Measurements from ENCODE around the gene GNG7.
A peak's percentile ranks its signal among the peaks of the same experiment; 100 is the strongest.
"Not testable (repeated sequence)": the region's sequence is repeated elsewhere in the genome, so short reads cannot be mapped to it uniquely, and the experiment has no call there.

Gene GNG7

DNA sequence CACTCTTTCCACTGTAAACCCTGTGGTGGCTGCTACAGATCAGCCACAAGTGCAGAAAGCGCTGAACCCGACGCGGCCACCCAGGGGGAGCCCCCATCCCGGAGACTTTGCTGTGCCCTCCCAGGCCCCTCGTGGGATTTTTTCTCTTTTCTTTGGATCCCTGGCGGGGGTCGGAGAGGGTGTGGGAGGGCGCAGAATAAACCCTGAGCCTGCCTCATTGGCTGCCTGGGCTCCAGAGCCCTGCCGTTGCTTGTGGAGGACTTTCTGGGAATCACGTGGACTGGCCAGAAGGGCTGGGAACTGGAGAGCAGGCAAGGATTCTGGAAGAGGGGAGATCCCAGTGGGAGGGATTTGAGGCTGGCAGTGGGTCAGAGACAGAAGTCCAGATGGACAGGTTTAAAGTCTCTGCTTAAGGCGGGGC is 201.6 kb downstream of the GNG7 start:
- H3K4me3 Mint-ChIP-seq: no peak overlapping the region
- no peak overlapping the region for H3K27ac Mint-ChIP-seq
- H3K9me3 Mint-ChIP-seq: no peaks in the 10 kb centered on the region

DNA sequence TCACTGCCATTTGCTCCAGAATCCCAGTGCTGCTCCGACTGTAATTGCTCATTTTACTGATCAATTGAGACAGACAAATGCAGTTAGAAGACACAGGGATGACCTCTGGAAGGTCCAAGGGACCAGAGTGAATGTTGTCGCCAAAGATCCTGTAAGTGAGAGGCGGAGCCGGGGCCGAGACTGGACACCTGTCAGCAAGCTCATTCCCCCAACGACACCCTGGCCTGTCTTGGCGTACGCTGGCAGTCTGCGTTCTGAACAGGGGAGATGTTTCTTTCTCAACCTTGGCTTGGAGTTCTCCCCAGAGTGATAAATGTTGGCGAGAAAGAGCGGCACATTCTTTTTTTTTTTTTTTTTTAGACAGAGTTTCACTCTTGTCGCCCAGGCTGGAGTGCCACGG is 202.3 kb downstream of the GNG7 start:
- ATAC-seq (replicated peaks): no peak
- no peak for DNase-seq
- H3K27me3 Mint-ChIP-seq: no peaks in the 10 kb centered on the region
- H3K4me1 Mint-ChIP-seq (ENCODE audit: low read depth in 2 of 2): peaks cover 18 to 24% of the 10 kb centered on the region in 2 donors
- peaks cover 12% of the 10 kb centered on the region for H3K36me3 Mint-ChIP-seq (ENCODE audit: insufficient read depth)
- no peaks in the 10 kb centered on the region for H3K9me3 Mint-ChIP-seq
- H3K4me3 Mint-ChIP-seq: no peak overlapping the region
- H3K27ac Mint-ChIP-seq: no peak overlapping the region

More for the DNA sequence above, 201.6 kb downstream of the GNG7 start:
- DNase-seq: no peak
- H3K27me3 Mint-ChIP-seq: no peaks in the 10 kb centered on the region
- ATAC-seq (replicated peaks): no peak
- H3K4me1 Mint-ChIP-seq (ENCODE audit: low read depth in 2 of 2): peaks cover 17 to 21% of the 10 kb centered on the region in 2 donors
- peaks cover 12% of the 10 kb centered on the region for H3K36me3 Mint-ChIP-seq (ENCODE audit: insufficient read depth)

GRCh38 chr19:2497186-2497585 is 205.3 kb downstream of the GNG7 start:
- Mint-ChIP-seq H3K4me1 (ENCODE audit: low read depth in 2 of 2) (peaks cover 9 to 14% of the 10 kb centered on the region in 2 donors), H3K9me3 (no peaks in the 10 kb centered on the region), H3K27ac (no peak overlapping the region), H3K4me3 (no peak overlapping the region), H3K36me3 (ENCODE audit: insufficient read depth) (no peaks in the 10 kb centered on the region), H3K27me3 (peaks cover 6 to 22% of the 10 kb centered on the region in 2 donors)
- no peak for DNase-seq
- ATAC-seq (replicated peaks): no peak

- no peaks in the 10 kb centered on the region for H3K36me3 Mint-ChIP-seq (ENCODE audit: insufficient read depth)
- no peaks in the 10 kb centered on the region for H3K9me3 Mint-ChIP-seq
- no peak for DNase-seq
- peaks cover 9 to 14% of the 10 kb centered on the region in 2 donors for H3K4me1 Mint-ChIP-seq (ENCODE audit: low read depth in 2 of 2)
- H3K4me3 Mint-ChIP-seq: peak overlapping the region; percentile 70 to 73
- peaks cover 11 to 36% of the 10 kb centered on the region in 2 donors for H3K27me3 Mint-ChIP-seq
- H3K27ac Mint-ChIP-seq: peak overlapping the region in 1 of 2 donors; percentile 57
- ATAC-seq (replicated peaks): no peak
Observed at GRCh38 chr19:2495651-2496316, 206.7 kb downstream of the GNG7 start.

- Mint-ChIP-seq H3K36me3 (ENCODE audit: insufficient read depth) (no peaks in the 10 kb centered on the region), H3K27me3 (peaks cover 14 to 42% of the 10 kb centered on the region in 2 donors)
- peak; percentile 54 for ATAC-seq (replicated peaks)
Observed at GRCh38 chr19:2495130-2495641, 207.3 kb downstream of the GNG7 start.

GRCh38 chr19:2494447-2495129 is 207.9 kb downstream of the GNG7 start:
- Mint-ChIP-seq H3K4me3 (peak overlapping the region; percentile 73 to 76), H3K36me3 (ENCODE audit: insufficient read depth) (peaks cover 3% of the 10 kb centered on the region), H3K9me3 (no peaks in the 10 kb centered on the region), H3K27ac (no peak overlapping the region), H3K27me3 (peaks cover 18 to 48% of the 10 kb centered on the region in 2 donors), H3K4me1 (ENCODE audit: low read depth in 2 of 2) (peaks cover 12 to 18% of the 10 kb centered on the region in 2 donors)
- ATAC-seq (replicated peaks) (peak; percentile 77), DNase-seq (peak; percentile 21 to 25 (median 23))

More at GRCh38 chr19:2495130-2495641, 207.3 kb downstream of the GNG7 start:
- DNase-seq: no peak
- no peak overlapping the region for H3K27ac Mint-ChIP-seq
- H3K4me3 Mint-ChIP-seq: peak overlapping the region; percentile 73 to 76
- H3K9me3 Mint-ChIP-seq: no peaks in the 10 kb centered on the region
- peaks cover 9 to 14% of the 10 kb centered on the region in 2 donors for H3K4me1 Mint-ChIP-seq (ENCODE audit: low read depth in 2 of 2)

- DNase-seq: no peak
- Mint-ChIP-seq H3K4me3 (peak overlapping the region; percentile 73 to 76), H3K36me3 (ENCODE audit: insufficient read depth) (peaks cover 3% of the 10 kb centered on the region), H3K9me3 (no peaks in the 10 kb centered on the region), H3K27me3 (peaks cover 21 to 53% of the 10 kb centered on the region in 2 donors), H3K27ac (no peak overlapping the region), H3K4me1 (ENCODE audit: low read depth in 2 of 2) (peaks cover 15 to 20% of the 10 kb centered on the region in 2 donors)
- no peak for ATAC-seq (replicated peaks)
Observed at GRCh38 chr19:2494084-2494446, 208.4 kb downstream of the GNG7 start.

DNA sequence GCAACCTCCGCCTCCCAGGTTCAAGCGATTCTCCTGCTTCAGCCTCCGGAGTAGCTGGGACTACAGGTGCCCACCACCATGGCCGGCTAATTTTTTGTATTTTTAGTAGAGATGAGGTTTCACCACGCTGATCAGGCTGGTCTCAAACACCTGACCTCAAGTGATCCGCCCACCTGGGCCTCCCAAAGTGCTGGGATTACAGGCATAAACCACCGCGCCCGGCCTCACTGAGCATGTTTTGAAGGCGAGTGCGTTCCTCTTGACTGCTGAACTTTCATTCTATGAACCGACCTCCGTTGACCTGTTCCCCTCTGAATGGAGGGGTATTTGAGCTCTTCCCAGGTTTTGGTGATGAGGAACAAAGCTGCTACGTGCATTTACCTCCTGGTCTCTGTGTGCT is 209.0 kb downstream of the GNG7 start:
- H3K4me3 Mint-ChIP-seq: peak overlapping the region; percentile 73 to 76
- H3K27ac Mint-ChIP-seq; H3K36me3 Mint-ChIP-seq (ENCODE audit: insufficient read depth); DNase-seq; ATAC-seq (replicated peaks); H3K9me3 Mint-ChIP-seq: not testable (repeated sequence)
- peaks cover 21 to 53% of the 10 kb centered on the region in 2 donors for H3K27me3 Mint-ChIP-seq
- peaks cover 15 to 20% of the 10 kb centered on the region in 2 donors for H3K4me1 Mint-ChIP-seq (ENCODE audit: low read depth in 2 of 2)

DNA sequence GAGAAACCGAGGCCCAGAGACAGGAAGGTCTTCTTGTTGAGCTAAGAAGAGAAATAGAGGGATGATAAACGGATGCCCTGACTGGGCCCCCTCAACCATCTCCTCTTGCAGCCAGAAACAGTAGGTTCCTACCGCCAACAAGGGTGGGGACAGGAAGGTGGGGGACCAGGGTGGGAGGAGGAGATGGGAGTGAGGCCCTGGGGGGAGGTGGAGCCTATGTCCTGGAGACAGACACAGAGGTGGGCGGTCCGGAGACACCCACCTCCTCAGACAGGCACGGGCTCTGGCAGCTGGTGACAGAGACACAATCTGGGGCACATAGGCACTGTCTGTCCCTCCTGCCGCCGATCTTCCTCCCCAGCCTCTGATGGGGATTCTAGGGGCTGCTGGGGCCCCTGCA is 209.6 kb downstream of the GNG7 start:
- peaks cover 15 to 20% of the 10 kb centered on the region in 2 donors for H3K4me1 Mint-ChIP-seq (ENCODE audit: low read depth in 2 of 2)
- H3K27ac Mint-ChIP-seq: no peak overlapping the region

GRCh38 chr19:2491130-2491801 is 211.2 kb downstream of the GNG7 start:
- H3K27me3 Mint-ChIP-seq: peaks cover 21 to 53% of the 10 kb centered on the region in 2 donors
- peaks cover 13 to 20% of the 10 kb centered on the region in 2 donors for H3K4me1 Mint-ChIP-seq (ENCODE audit: low read depth in 2 of 2)
- no peak overlapping the region for H3K4me3 Mint-ChIP-seq
- DNase-seq: no peak
- no peaks in the 10 kb centered on the region for H3K9me3 Mint-ChIP-seq
- H3K36me3 Mint-ChIP-seq (ENCODE audit: insufficient read depth): peaks cover 3% of the 10 kb centered on the region
- H3K27ac Mint-ChIP-seq: no peak overlapping the region
- no peak for ATAC-seq (replicated peaks)

More for the DNA sequence above, 209.6 kb downstream of the GNG7 start:
- Mint-ChIP-seq H3K27me3 (peaks cover 21 to 53% of the 10 kb centered on the region in 2 donors), H3K9me3 (no peaks in the 10 kb centered on the region), H3K4me3 (peak overlapping the region; percentile 31 to 52), H3K36me3 (ENCODE audit: insufficient read depth) (peaks cover 3% of the 10 kb centered on the region)
- no peak for DNase-seq
- ATAC-seq (replicated peaks): no peak

GRCh38 chr19:2490659-2491058 is 211.8 kb downstream of the GNG7 start:
- ATAC-seq (replicated peaks) (no peak), DNase-seq (no peak)
- Mint-ChIP-seq H3K27ac (no peak overlapping the region), H3K4me1 (ENCODE audit: low read depth in 2 of 2) (peaks cover 6 to 15% of the 10 kb centered on the region in 2 donors), H3K9me3 (no peaks in the 10 kb centered on the region), H3K4me3 (peak overlapping the region in 1 of 2 donors; percentile 8), H3K36me3 (ENCODE audit: insufficient read depth) (peaks cover 3% of the 10 kb centered on the region), H3K27me3 (peaks cover 21 to 53% of the 10 kb centered on the region in 2 donors)

- Mint-ChIP-seq H3K4me3 (peak overlapping the region; percentile 61 to 80), H3K27ac (peak overlapping the region in 1 of 2 donors; percentile 76), H3K27me3 (peaks cover 21 to 51% of the 10 kb centered on the region in 2 donors), H3K4me1 (ENCODE audit: low read depth in 2 of 2) (peaks cover 6 to 11% of the 10 kb centered on the region in 2 donors), H3K36me3 (ENCODE audit: insufficient read depth) (peaks cover 3% of the 10 kb centered on the region), H3K9me3 (no peaks in the 10 kb centered on the region)
- ATAC-seq (replicated peaks) (peak; percentile 46), DNase-seq (no peak)
Observed at GRCh38 chr19:2488942-2489731, 213.4 kb downstream of the GNG7 start.
